NCI-H1694 (cell line): ENCODE results near the gene ERC1.
"Not testable (repeated sequence)": the region's sequence is repeated elsewhere in the genome, so short reads cannot be mapped to it uniquely, and the experiment has no call there.

Experiments
- DNase-seq: peaks from one replicate; lab custom pipeline; 2025; lab: John Stamatoyannopoulos, UW

ERC1 gene

DNA sequence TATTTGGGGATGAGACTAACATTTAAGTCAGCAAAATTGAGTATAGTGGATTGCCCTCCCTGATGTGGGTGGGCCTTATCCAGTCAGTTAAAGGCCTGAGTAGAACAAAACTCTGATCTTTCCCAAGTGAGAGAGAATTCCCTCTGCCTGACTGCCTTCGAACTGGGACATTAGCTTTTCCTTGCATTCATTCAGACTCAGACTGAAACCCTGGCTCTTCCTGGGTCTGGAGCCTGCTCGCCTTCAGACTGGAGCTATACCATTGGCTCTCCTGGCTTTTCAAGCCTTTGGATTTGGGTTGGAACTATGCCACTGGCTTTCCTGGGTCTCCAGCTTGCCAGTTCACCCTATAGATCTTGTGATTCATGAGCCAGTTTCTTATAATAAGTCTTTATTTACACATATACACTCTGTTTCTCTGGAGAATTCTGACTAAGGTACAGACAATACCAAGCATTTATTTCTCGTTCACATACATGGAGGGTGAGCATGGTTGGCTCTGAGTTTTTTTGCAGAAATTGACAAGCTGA lies 296.5 kb downstream of the ERC1 start:
- no peak for DNase-seq

DNA sequence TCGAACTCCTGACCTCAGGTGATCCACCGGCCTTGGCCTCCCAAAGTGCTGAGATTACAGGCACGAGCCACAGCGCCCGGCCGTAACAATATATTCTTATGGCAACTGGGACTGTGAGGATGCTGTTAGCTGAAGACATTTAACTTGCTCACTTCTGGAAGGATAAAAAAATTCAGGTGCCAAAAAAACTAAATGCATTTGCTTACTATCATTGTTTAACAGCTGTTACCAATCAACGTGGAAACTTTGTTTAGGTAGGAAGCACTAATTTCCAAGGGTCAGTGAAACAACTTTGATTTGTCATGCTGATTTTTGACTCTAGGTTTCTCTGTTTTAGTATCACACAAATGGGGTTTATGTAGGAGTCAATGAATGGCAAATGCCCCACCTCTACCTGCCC lies 297.3 kb downstream of the ERC1 start:
- no peak for DNase-seq

DNA sequence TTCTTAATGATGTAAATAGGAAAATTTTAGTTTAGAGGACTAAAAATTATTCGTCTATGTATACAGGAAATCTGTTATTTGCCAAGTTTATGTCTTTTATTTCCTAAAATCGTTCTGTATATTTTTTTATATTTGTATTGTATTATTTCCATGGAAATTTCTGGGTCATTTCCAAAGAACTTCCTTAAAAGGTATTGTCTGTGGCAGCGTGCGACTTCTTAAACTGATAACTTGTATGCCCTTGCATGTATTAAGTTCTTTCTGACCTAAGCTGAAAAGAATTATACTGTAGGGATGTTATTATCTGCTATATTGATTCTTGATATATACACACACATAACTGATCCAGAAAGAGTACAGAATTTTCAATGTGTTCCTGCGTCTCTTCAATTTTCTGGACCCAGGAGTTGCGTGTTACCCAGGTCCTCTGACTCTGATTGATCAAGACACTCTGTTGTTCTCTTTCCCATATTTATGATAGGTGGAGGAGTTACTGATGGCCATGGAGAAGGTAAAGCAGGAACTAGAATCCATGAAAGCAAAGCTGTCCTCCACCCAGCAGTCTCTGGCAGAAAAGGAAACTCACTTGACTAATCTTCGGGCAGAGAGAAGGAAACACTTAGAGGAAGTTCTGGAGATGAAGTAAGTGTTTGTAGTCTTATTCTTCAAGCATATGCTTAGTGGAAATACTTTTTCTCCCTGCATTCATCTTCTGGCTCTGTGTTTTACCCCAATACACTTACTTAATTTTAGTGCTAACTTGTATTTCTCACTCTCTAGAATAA lies 298.5 kb downstream of the ERC1 start:
- no peak for DNase-seq

DNA sequence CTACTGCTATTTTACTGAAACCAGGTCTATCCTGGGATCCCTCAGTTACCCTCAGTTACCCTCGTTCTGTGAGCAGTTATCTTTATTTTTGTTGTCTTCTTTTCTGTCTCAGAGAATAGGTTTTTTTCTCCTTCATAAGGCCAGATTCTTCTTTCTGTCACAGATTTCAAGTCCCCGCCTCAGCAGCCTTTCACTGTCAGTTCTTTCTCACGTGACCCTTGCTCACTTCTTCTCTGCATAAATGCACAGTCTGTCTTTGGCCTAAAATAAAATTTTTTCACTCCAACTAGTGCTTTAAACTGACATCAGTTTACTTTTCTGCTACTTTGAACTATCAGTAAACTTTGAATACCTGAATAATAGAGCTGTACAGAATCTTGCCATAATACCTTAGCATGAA lies 299.7 kb downstream of the ERC1 start:
- no peak for DNase-seq

DNA sequence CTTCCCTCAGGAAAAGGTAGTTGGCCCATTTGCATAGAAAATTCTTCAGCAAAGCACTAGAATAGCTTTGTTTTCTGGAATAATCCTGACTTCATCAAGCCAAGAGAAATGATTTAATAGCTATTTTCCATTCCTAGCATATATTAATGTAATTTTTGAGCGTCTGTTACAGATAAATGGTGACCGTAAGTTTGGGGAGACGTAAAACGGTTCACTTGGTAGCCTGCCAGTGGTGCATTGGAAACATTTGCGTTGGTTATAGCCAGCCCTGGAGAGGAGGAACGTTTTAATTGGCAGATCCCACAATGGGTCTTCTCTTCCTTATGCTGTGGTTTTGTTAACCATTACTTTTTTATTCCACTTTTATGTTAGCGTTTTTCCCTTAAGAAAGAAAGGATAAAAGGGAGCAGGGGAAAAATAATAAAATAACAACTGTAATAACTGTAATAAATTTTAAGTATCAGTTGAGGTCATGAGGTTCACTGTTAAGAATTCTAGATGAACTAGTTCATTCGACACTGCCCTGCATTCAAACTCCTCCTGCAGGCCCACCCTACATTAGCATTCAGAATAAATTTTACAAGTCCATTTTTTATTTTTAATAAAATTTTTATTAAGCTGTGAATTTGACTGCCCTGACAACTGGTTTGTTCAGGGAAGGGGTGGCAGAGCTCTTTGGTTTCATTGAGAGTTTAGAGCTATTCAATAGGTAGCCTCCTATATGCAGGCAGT lies 300.7 kb downstream of the ERC1 start:
- no peak for DNase-seq

DNA sequence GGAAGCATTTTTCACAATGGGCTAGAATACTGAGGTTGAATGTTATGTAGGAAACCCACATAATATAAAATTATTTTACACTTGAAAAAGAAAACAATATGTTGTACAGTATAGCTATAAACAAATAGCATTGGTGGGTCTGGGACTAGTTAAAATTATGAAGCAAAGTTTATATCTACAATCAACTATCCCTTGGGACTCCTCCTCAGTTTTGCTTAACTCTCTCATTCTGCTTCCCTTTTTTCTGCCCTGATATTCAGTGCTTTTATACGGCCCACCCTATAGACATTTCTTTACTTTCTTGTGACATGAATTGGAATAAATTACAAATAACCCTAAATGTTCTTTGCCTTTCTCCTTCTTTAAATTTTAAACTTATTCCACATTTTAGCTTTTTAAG lies 302.9 kb downstream of the ERC1 start:
- no peak for DNase-seq

DNA sequence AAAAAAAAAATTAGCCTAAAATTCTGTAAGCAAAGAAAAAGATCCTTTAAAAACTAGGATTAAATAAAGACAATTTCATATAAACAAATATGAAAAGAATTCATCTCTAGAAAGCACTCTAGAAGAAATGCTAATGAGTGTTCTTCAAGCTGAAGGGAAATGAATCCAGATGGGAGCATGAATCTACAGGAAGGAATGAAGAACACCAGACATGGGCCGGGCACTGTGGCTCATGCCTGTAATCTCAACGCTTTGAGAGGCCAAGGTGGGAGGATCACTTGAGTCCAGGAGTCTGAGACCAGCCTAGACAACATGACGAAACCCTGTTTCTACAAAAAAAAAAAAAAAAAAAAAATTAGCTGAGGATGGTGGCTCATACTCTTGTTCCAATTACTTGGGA lies 306.2 kb downstream of the ERC1 start:
- no peak for DNase-seq

DNA sequence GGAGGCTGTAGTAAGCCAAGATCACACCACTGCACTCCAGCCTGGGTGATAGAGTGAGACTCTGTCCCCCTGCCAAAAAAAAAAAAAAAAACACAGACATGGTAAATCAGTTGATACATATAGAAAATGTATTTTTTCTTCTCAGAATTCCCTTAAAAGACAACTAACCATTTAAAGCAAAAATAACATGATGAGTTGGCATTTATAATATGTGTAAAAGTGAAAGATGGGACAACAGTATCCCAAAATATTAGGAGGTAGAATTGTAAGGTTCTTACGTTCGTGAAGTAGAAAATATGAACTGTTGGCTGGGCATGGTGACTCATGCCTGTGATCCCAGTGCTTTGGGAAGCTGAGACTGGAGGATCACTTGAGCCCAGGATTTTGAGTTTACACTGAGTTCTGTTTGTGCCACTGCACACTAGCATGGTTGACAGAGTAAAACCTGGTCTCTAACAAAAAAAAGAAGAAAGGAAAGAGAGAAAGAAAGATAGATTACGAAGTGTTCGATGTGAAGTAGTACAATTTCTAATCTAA lies 306.7 kb downstream of the ERC1 start:
- no peak for DNase-seq

DNA sequence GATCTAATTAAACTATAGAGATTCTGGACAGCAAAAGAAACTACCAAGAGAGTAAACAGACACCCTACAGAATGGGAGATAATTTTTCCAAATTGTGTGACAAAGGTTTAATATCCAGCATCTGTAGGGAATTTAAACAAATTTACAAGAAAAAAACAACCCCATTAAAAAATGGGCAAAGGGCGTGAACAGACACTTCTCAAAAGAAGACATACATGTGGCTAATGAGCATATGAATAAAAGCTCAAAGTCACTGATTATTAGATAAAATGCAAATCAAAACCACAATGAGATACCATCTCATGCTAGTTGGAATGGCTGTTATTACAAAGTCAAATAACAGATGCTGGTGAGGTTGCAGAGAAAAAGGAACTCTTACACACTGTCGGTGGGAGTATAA lies 309.4 kb downstream of the ERC1 start:
- DNase-seq: no peak

DNA sequence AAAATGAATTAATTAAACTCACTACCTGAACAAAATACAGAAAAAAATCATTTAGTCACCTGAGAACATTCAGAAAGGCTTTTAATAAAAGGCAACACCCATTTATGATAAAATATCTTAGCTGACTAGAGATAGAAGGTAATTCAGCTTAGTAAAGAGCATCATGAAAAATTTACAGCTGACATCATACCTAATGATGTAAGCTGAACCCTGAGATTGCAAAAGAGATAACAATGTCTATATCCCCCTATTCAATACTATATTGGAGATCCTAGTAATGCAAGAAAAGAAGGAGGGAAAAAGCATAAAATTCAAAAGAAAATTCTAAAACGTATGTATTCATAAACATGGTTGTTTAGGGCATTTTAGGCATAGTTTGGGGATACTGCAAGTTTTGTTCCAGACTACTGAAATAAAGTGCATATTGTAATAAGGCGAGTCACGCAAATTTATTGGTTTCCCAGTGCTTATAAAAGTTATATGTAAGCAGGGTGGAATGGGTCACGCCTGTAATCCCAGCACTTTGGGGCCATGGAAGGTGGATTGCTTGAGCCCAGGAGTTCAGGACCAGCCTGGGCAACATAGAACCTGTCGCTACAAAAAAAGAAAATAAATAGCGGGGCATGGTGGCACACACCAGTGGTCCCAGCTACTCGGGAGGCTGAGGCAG lies 311.3 kb downstream of the ERC1 start:
- DNase-seq: no peak

DNA sequence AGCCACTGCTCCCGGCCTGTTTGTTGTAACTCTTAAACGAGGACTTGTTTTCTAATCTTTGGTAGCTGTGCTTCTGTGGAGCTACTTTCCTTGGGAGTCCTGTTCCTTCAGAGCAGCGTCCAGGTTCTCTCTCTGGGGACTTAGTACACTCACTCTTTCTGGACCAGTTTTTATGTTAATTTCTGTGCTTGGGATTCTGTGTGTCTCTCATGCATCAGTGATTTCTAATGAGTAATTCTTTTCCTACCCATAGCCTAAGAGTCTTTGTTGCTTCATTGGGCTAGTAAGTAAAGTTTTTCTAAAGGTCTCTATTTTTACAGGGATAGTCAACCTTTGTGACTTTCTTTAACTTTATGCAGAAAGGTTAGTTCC lies 314.0 kb downstream of the ERC1 start:
- DNase-seq: no peak

DNA sequence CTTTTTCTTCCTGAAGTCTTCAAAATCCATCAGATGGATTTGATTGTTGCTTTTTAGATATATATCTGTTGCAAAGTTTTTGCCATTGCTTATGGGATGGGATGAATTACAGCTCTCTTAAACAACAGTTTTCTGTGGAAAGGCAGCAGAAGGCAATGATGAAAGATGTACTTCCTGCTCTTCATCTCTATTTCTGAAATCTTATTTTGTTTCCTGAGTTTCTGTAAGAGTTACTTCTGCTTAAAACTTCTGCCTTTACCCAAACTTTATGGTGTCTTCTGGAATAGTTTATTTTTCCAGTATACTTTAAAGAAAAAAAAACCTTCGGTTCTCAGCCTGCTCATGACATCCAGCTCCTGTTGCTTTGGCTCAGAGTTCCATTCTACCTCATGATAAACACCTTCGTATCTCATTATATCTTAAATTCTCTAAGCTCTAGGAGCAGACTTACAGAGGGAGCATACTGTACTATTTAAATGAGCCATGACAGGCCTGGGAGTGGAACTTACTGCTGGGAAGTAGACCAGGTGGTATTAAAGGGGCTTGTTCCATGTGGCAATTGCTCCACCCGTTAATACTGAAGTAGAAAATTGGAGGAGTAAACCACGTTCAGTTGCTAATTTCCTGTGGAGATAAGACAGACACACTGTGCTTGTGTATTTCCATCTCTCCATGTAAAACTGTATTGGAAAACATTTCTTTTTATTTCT lies 314.9 kb downstream of the ERC1 start:
- no peak for DNase-seq

DNA sequence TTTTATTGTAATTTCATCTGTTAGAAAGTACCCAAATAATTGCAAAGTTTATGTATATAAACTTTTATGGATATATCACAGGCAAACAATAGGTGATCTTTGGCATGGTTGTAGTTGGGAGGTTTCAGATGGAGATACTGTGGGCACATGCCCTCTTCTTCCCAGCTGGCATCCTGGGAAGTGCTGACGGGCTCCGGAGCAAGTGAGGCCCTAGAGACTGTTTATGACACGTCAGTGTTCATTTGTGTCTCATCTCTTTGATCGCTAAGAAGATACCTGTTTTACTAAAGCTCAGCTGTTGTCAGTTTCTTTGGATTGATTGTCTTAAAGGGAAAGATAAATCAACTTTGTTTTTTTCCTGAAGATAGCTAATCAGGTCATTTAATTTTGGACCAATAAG lies 315.8 kb downstream of the ERC1 start:
- DNase-seq: no peak

DNA sequence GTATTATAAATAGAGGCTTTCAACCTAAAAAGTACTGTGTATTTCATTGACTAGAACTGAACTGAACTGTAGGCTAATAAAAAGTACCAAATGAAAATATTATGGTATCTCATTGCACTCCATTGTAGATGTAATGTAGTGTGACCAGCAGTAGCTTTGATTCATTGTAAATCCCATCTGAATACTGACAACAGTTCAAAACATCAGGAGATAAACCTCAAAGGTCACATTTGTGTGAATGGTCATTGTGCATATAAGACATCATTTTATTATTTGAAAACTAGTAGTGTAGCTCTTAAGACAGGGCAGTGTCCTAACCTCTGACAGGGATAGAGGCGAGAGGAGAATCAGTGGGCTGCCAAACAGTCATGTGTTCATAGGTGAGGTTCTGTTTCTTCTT lies 316.8 kb downstream of the ERC1 start:
- DNase-seq: no peak

DNA sequence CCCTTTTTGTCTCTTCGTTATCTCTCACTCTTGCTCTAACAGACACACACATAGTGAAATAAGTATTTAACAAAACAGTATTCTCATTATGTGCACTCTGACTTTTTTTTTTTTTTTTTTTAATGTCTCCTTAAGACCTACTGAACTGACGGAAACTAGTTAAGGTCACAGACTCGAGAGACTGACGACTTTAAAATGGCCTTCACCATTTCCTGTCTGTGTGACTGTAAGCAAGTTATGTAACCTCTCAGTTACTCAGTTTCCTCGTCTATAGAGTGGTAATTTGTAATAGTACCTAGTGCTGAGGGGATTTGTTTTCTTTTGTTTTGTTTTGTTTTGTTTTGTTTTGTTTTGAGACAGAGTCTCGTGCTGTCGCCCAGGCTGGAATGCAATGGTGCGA lies 318.6 kb downstream of the ERC1 start:
- no peak for DNase-seq

DNA sequence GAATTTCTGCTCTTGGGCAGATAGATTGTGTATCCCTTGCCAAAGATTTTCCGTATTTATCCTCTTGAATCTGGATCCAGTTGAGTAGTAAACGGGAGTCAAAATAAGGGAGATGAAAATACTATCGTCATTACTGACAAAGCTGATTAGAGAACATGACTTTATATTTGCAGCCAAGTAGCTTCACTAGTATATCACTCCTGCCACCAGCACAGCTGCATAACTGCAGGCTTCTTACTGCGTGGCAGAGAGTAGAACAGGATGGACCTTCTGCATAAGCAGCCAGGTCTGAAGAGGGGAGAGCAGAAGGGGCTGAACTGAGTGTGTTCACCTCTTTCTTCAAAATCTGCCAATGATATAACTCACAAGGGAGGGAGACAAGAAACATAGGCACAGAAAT lies 319.6 kb downstream of the ERC1 start:
- no peak for DNase-seq

DNA sequence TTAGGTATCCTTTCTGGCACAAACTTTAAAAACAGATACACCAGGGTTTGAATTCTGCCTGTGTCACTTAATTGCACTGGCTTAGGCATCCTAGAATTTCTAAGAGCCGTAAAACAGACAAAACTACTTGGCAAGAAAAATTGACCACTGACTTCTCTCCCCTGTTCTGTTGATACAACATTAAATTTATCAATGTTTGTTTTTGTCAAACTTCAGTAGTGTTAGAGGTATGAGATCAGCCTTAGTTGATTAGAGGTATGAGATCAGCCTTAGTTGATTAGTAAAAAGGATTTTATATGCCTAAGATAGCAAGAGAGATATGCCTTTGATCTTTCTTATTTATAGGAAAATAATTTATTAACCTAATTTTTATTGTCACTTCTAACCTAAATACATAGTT lies 320.1 kb downstream of the ERC1 start:
- no peak for DNase-seq

DNA sequence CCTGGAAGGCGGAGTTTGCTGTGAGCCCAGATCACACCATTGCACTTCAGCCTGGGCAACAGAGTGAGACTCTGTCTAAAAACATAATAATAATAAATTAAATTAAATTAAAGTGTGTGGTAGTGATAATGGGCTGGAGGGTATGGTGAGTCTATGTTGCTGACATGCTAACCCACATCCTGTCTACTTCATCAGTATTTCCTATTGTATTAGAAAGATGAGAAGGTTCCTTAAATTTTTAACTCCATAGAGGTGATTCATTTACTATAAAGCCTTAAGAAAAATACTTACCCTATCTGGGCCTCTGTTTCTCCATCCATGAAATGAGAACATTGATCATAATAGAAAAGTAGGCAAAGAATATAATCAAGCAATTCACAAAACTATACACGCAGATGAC lies 322.9 kb downstream of the ERC1 start:
- no peak for DNase-seq

DNA sequence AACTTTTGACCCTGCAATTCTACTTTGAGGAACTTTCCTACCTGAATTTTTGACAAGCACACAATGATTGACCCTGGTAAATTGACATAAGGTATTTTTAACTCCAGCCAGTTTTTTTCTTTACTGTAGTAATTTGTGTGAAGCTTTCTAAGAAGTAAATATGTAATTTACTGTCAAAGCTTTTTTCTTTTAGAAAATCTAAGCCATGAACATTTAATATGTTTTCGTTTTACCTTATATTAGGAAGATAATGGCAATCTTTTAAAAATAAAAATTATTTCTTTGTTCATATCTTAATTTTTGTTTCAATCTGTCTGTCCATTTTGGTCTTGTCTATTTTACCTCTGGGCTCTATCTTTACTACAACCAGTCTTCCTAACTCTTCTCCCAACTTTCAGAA lies 323.5 kb downstream of the ERC1 start:
- DNase-seq: no peak

DNA sequence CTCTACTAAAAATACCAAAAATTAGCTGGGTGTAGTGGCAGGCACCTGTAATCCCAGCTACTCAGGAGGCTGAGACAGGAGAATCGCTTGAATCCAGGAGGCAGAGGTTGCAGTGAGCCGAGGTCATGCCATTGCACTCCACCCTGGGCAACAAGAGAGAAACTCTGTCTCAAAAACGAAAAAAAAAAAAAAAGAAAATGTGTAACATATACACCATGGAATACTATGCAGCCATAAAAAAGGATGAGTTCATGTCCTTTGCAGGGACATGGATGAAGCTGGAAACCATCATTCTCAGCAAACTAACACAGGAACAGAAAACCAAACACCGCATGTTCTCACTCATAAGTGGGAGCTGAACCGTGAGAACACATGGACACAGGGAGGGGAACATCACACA lies 326.0 kb downstream of the ERC1 start:
- not testable (repeated sequence) for DNase-seq

DNA sequence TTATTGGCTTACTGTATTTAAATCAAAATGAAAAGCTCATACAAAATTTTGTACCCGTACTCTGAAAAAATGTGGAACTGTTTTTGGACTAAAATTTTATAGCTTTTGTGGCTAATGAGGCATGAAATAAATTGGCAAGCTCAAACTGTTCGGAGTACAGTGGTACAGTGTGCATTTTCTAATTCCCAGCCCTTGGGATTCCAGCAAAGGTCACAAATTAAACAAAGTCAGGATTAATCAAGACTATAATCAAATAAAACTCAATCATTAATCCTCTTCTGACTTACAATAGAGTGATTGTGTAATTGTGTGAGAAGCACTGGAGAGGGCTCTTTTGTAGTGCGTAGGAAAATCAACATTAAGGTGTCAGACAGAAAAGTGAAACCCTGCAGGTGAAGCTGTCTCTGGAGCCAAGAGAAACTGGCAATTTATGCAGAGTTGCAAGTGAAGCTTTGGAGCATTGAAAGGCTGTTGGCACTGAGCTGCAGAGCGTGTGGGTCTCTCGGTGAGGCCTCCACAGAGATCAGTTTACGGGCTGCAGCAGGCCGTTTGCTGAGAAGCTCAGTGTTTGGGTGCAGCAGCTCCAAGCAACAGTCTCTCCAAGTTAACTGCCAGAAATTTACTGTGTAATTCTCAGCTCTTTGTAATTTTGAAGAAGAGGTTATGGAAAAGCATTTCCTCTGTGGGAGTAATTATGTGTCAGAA lies 327.5 kb downstream of the ERC1 start:
- peak; percentile 87 for DNase-seq
